NOMO-1 treated with dmso at 0.1 percent for 144 hours (cell line): ENCODE measurements around the gene SIL1.
"Not testable (repeated sequence)": the region's sequence is repeated elsewhere in the genome, so short reads cannot be mapped to it uniquely, and the experiment has no call there.

ENCODE experiments used
- DNase-seq: peaks from one replicate; lab custom pipeline; 2025; ENCODE audit not compliant: unreplicated experiment; lab: John Stamatoyannopoulos, UW

The SIL1 gene

DNA sequence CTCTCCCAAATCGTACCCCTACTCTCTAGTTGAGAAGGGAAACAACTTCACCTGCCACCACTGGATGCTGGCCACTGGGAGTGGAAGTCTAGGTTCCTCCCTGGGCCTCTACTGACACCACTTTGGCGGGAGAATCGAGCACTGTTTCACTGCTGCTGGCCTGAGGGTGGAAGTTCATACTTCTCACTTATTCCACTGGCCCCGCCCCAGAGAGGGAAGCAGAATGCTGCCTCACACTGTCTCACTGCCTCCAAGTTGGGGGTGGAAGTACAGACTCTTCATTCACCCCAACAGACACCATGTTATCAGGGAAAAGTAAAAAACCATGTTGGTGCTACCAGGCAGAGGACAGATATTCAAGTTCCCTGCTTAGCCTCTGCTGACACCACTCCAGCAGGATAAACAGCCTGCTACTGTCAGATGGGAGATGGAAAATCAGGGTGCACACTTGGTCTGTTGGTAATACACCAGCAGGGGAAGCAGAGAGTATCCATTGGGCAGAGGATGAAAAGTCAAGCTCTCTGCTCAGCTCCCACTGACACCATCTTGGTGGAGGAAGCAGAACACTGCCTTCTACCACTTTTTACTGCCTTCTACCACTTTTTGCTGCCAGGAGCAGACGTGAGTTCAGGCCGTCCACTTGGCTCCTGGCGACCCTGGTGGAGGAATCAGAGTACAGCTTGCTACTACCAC, 159.4 kb downstream of the SIL1 start:
- DNase-seq: no peak

GRCh38 chr5:139037732-139038131, 160.4 kb downstream of the SIL1 start:
- DNase-seq: no peak

DNA sequence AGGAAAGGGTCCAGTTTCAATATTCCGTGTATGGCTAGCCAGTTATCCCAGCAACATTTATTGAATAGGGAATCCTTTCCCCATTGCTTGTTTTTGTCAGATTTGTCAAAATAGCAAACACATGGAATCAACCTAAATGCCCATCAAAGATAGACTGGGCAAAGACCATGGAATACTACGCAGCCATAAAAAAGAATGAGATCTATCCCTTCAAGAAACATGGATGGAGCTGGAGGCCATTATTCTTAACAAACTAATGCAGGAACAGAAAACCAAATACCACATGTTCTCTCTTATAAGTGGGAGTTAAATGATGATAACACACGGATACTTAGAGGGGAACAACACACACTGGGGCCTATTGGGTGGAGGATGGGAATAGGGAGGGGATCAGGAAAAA, 161.8 kb downstream of the SIL1 start:
- DNase-seq: not testable (repeated sequence)

DNA sequence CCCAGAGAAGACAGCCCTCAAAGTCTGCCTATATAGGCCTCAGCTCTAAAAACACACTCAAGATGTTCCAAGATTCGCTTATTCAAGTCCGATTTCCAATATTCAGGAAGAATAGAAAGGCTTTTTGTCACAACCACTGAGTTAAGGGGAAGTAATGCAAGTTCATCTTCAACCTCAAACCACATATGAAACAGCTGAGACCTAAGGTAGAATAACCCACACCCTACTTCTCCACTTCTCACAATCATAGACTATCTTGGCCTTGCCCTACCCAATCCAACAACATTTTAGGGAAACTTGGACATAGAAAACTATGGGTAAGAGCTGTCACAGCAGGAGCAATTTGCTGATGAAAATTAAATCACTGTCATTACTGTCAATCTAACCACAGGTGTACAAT, 171.0 kb downstream of the SIL1 start:
- no peak for DNase-seq

DNA sequence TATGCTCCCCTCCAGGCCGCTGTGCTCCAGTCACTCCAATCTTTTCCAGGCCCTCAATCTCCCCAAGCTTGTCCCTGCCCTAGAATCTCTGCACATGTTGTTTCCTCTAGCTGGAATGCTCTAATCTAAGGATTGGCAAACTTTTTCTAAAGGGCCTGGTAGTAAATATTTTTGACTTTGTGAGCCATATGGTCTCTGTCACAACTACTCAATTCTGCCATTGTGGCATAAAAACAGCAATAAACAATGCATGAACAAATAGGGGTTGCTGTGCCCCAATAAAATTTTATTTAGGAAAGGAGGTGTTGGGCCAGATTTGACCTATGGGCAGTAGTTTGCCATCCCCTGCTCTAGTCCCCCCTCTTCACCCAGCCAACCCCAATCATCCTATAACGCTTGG, 172.5 kb downstream of the SIL1 start:
- no peak for DNase-seq

GRCh38 chr5:139023286-139023685, 174.9 kb downstream of the SIL1 start:
- DNase-seq: no peak

DNA sequence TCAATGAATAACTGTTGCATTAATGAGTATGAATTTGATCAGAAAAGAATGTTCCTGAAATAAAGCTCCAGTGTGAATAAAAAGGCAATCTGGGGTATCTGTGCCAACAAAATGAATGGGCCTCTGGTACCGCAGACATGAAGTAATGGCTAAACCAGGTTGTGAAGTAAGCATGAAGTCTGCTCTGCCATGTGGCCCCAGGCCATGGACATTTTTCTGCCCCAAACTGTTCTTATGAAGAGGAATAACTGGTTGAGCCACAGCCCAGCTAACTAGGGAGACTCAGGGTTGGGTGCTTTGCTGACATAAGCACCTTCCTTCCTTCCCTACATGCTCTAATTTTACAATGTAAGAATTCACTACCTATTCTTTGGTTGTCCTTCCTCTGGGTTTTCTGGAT, 175.6 kb downstream of the SIL1 start:
- DNase-seq: no peak

- DNase-seq: no peak
These were observed 176.8 kb downstream of the SIL1 start for GRCh38 chr5:139021346-139021745.

GRCh38 chr5:139019880-139020279, 178.3 kb downstream of the SIL1 start:
- DNase-seq: no peak

GRCh38 chr5:139019211-139019610, 179.0 kb downstream of the SIL1 start:
- no peak for DNase-seq

DNA sequence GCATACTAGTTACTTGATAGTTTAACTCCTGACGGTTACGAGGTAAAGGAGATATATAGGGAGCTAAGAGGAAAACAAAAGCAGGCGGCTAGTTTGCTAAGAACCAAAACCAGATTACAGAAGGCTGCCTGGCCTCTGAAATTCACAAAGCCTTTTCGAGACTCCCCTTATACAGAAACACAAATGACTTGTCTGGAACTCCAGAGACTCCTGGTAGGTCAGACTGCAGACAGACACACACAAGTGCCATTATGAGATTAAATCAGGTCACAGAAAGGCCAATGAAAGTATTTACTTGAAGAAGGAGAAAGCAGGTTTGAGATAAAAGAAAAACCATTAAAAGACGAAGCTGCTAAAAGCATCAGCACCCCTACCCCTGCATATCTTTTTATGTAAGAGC, 180.5 kb downstream of the SIL1 start:
- DNase-seq: no peak

GRCh38 chr5:139016186-139016585, 182.0 kb downstream of the SIL1 start:
- DNase-seq: no peak

- DNase-seq: no peak
These were observed 183.4 kb downstream of the SIL1 start for GRCh38 chr5:139014726-139015125.

GRCh38 chr5:139012176-139012575, 186.0 kb downstream of the SIL1 start:
- DNase-seq: no peak

DNA sequence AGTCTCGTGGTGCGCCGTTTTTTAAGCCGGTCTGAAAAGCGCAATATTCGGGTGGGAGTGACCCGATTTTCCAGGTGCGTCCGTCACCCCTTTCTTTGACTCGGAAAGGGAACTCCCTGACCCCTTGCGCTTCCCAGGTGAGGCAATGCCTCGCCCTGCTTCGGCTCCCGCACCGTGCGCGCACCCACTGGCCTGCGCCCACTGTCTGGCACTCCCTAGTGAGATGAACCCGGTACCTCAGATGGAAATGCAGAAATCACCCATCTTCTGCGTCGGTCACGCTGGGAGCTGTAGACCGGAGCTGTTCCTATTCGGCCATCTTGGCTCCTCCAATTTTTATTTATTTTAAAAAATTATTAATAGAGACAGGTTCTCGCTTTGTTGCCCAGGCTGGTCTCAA, 187.0 kb downstream of the SIL1 start:
- DNase-seq: not testable (repeated sequence)

DNA sequence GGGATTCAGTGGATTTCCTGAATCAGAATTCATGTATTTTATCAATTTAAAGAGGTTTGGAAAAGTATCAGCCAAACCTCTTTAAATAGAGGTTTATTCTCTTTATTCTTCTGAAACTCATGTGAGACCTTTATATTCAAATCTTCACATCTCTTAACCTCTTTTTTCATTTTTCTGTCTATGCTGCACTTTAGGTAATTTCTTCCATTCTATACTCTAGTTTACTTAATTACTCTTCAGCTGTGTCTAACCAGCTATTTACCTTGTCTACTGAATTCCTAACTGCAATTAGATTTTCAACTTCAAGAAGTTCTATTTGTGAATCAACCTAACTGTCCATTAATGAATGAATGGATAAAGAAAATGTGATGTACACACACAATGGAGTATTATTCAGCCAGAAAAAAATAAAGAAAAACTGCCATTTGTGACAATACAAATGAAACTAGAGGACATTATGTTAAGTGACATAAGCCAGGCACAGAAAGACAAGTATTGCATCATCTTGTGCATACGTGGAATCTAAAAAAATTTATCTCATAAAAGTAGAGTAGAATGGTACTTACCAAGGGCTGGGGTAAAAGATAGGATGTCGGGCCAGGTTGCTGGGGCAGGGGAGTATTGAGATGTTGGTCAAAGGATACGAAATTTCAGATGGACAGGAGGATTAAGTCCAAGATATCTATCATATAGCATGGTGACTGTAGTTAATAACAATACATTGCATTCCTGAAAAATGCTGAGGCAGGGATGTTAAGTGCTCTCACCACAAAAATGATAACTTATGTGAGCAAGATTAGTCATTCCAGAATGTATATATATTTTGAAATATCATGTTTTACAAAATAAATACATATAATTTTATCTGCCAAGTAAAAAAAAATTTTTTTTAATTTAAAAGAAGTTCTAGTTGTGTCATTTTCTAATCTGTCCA, 193.5 kb downstream of the SIL1 start:
- no peak for DNase-seq

DNA sequence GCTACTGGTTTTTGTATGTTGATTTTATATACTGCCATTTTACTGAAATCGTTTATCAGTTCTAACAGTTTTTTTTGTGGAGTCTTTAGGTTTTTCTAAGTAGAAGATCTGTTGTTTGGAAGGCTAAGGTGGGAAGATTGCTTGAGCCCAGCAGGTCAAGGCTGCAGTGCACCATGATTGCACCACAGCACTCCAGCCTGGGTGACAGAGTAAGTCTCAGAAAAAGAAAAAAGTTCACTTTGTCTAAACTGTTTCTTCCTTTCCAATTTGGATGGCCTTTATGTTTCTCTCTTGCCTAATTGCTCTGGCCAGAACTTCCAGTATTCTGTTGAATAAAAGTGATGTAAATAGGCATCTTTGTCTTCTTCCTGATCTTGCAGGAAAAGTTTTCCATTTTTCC, 198.5 kb downstream of the SIL1 start:
- DNase-seq: no peak

DNA sequence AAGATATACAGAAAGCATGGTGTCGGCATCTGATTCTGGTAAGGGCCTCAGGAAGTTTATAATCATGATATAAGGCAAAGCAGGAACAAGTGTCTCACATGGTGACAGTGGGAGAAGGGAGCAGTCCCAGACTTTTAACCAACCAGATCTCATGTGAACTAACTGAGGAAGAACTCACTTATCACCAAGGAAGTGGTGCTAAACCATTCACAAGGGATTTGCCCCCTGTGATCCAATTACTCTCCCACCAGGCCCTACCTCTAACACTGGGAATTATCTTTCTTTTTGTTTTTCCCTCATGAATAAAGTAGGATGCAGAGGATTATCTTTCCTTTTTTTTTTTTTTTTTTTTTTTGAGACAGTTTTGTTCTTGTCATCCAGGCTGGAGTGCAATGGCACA, 199.6 kb downstream of the SIL1 start:
- DNase-seq: no peak

- DNase-seq: no peak
These were observed 202.0 kb downstream of the SIL1 start for GRCh38 chr5:138996120-138996519.

DNA sequence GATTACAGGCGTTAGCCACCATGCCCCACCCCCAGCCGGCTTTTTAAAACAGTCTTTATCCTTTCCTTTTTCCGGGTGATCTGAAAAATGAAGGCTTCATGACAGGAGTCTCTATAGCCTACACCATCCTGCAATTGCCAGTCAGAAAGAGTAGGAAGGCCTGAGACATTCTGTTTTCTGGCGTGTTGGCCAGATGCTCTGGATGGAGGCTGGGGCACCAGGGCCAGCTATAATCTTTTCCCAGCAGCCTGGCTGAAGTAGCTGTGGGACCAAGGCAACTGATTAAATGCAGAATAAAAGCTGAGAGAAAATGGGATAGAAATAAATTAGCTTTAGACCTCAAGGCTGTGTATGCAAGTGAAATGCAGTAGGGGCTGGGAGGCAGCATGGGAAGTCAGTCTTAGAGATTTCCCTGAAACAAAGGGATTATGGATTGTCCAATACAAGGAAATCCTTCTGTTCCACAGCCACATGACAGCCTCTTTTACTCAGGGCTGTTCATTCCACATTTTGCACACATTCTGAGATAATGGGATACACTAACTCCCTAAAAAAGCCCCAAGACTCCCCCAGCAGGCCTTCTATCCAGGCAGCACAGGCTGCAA, 207.1 kb downstream of the SIL1 start:
- no peak for DNase-seq

GRCh38 chr5:138989720-138990119, 208.4 kb downstream of the SIL1 start:
- no peak for DNase-seq
